ENCODE data around the gene CYFIP2. TPM values are rescaled to one million over a fixed set of nuclear protein-coding genes. Genes with fewer than 3 reads are reported as not detected.

The CYFIP2 gene
- total and polyA plus RNA-seq, 12 donors = 20.3 to 50.8 (median 31.1) TPM

DNA sequence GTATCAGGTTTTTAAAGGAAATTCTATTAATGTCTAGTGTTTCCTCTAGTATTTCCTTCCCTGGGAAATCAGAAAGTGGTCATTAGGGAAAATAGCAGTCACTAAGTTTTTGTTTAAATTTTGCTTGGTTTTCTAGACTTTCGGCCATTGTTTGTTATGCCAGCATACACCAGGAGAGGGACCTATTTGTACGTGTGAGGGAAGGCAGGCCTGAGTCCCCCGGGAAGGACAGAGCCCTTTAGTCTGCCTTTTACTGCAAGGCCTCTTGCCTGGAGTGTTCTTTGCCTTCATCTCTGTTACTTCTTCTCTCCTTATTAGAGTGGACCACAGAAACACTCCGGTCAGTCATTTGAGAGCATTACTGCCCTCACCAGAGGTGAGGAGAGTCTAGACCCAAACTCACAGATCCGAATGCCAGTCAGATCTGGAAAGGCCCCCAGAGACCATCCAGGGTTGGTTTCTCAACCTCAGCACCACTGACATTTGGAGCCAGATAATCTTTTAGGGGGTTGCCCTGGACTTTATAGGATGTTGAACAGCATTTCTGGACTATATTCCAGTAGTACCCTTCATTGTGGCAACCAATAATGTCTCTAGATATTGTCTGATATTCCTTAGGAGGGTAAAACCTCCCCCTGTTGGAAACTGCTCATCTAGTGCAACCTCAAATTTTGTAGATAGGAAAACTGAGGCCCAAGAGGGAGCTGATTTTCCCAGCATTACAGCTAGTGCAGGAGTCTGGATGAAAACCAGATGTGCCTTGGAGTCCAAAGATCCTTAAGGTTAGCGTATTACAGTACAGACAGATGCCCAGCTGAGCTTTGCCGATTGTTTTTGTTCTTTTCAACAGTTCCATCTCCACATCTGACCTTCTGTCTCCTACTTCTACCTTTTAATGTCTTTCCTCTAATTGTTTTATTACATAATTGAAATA lies 101.1 kb downstream of the CYFIP2 start:
- no peaks in the 10 kb centered on the region for H3K9me3 ChIP-seq
- DNase-seq = peak in 1 of 2 donors; percentile 28
- intact Hi-C loops (cut with DNase I) = loop anchor here in 5 of 10 donors (2.0 to 10.0 kb wide), 2 partner anchors 66 to 108 kb away; no protein-coding TSS in a partner anchor
- peak in 5 of 8 donors; percentile 47 to 63 (median 60) for ATAC-seq
- TF ChIP-seq, protein P1, sequence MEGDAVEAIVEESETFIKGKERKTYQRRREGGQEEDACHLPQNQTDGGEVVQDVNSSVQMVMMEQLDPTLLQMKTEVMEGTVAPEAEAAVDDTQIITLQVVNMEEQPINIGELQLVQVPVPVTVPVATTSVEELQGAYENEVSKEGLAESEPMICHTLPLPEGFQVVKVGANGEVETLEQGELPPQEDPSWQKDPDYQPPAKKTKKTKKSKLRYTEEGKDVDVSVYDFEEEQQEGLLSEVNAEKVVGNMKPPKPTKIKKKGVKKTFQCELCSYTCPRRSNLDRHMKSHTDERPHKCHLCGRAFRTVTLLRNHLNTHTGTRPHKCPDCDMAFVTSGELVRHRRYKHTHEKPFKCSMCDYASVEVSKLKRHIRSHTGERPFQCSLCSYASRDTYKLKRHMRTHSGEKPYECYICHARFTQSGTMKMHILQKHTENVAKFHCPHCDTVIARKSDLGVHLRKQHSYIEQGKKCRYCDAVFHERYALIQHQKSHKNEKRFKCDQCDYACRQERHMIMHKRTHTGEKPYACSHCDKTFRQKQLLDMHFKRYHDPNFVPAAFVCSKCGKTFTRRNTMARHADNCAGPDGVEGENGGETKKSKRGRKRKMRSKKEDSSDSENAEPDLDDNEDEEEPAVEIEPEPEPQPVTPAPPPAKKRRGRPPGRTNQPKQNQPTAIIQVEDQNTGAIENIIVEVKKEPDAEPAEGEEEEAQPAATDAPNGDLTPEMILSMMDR (IDR thresholded peaks at IDR 0.05) = peak in 7 of 9 donors; percentile 33 to 62 (median 51)
- H3K4me3 ChIP-seq = no peak overlapping the region
- peaks cover 0 to 74% (median 0%) of the 10 kb centered on the region in 9 donors for H3K36me3 ChIP-seq
- peaks cover 0 to 12% (median 5%) of the 10 kb centered on the region in 9 donors for H3K4me1 ChIP-seq
- 60 to 61% methylated on average over 7 of the region's 7 CpGs for WGBS, 2 donors
- no peak overlapping the region for H3K27ac ChIP-seq
- no peaks in the 10 kb centered on the region for H3K27me3 ChIP-seq

DNA sequence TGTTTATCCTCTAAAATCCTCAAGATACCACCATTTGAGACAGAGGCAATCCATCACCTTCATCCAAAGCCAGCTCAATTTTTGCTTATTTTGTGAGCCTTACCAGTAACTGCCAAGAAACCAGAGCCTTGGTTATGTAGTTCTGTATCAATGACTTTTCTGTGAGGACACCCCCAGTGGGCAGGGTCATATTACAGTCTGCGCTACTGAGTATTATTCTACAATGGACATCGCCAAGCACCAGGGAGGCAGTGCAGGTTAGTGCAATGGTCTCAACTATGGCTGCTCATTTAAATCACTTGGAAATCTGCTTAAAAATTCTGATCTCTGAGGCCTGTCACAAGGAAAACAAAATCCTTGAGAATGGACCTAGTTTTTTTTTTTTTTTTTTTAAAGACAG lies 103.6 kb downstream of the CYFIP2 start:
- DNase-seq (no peak), ATAC-seq (no peak)
- no peaks in the 10 kb centered on the region for H3K27me3 ChIP-seq
- 99% methylated on average over 2 of the region's 2 CpGs for WGBS, 2 donors
- no peak overlapping the region for H3K4me3 ChIP-seq
- TF ChIP-seq, protein P1 (IDR thresholded peaks at IDR 0.05) = no peak
- intact Hi-C loops (cut with DNase I) = loop anchor here in 4 of 10 donors (10.0 kb wide), 1 partner anchor 105 kb away; no protein-coding TSS in a partner anchor
- no peaks in the 10 kb centered on the region for H3K9me3 ChIP-seq
- H3K4me1 ChIP-seq = peaks cover 0 to 6% (median 0%) of the 10 kb centered on the region in 9 donors
- H3K27ac ChIP-seq = no peak overlapping the region
- peaks cover 0 to 71% (median 0%) of the 10 kb centered on the region in 9 donors for H3K36me3 ChIP-seq

DNA sequence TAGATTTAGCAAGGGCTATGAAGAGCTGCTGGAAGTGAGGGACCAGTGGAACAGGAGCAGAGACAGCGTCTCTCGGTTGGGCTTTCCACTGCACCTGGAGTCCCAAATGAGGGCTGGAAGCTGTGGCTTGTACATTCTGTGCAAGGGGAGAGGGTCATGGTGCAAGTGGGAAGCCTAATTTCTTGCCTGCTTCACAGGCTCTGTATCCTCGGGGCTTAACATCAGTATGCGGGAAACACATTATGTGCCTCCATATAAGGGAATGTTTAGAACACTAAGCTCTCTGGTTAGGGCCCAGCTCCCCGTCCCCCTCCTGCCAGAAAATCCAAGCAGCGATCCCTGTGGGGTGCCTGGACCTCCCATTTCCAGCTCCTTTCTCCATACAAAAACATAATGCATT lies 105.0 kb downstream of the CYFIP2 start:
- 71 to 72% methylated on average over 6 of the region's 6 CpGs for WGBS, 2 donors
- intact Hi-C loops (cut with DNase I) = no loop called here
- Histone ChIP-seq H3K4me3 (no peak overlapping the region), H3K27me3 (no peaks in the 10 kb centered on the region), H3K4me1 (peaks cover 0 to 6% (median 0%) of the 10 kb centered on the region in 9 donors), H3K36me3 (peaks cover 0 to 62% (median 0%) of the 10 kb centered on the region in 9 donors), H3K27ac (no peak overlapping the region), H3K9me3 (no peaks in the 10 kb centered on the region)
- TF ChIP-seq, protein P1 (IDR thresholded peaks at IDR 0.05) = no peak
- no peak for DNase-seq
- no peak for ATAC-seq

DNA sequence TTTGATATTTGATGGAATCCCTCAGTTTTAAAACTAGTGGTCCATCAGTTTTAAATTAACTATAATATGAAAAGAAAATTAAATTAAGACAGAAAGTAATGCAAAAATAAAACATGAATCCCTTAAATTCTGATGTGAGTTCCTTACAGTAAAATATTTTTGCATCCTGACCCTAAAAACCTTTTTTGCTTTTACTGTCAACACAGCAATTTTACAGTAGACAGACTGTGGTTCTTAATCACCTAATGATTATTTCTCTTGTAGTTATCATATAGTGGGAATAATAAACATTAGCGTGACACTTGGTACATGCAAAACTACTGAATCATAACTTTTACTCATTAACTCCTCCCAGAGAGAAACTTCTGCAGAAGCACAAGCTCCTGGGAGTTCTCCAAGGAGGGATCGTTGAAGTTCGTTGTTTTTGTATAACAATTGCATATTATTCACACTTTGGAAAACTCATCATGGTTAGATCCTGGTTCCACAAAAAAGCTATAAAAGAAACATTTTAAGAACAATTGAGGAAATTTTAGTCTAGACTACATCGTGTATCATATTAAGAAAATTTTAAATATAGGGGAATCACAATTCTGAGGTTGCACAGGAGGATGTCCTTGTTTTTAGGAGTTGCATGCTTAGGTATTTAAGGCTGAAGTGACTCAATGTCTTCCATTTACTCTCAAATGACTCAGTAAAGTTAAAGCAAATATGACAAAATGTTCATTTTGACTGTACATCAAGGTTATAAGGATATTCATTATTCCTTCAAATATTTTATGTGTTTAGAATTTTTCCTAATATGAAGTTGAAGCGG lies 105.9 kb downstream of the CYFIP2 start:
- ATAC-seq (no peak), DNase-seq (no peak)
- peaks cover 0 to 3% (median 0%) of the 10 kb centered on the region in 9 donors for H3K4me1 ChIP-seq
- WGBS, 2 donors = 81 to 82% methylated on average over 5 of the region's 5 CpGs
- H3K9me3 ChIP-seq = no peaks in the 10 kb centered on the region
- peaks cover 0 to 67% (median 0%) of the 10 kb centered on the region in 9 donors for H3K36me3 ChIP-seq
- TF ChIP-seq, protein P1 (IDR thresholded peaks at IDR 0.05) = no peak
- intact Hi-C loops (cut with DNase I) = no loop called here
- H3K27me3 ChIP-seq = no peaks in the 10 kb centered on the region
- no peak overlapping the region for H3K27ac ChIP-seq
- no peak overlapping the region for H3K4me3 ChIP-seq

All from heart right ventricle (tissue), 16 donors.